Renal cortex interstitium (tissue), 11 donors: ENCODE measurements around the gene ZDHHC11B. TPM values are rescaled to one million over a fixed set of nuclear protein-coding genes. Genes with fewer than 3 reads are reported as not detected.
A peak's percentile ranks its signal among the peaks of the same experiment; 100 is the strongest.
"Not testable (repeated sequence)": the region's sequence is repeated elsewhere in the genome, so short reads cannot be mapped to it uniquely, and the experiment has no call there.

Experiments used
- DNase-seq, 11 donors: peaks; one replicate each; pipeline ENCODE4 v3.0.0-alpha.2; 2013; ENCODE audit warnings: low read depth in 9 of 11, low spot score in 4 of 11; ENCODE audit errors: extremely low read depth in 1 of 11
- polyA plus RNA-seq, 3 donors: library from polyadenylated mRNA; unstranded; fragments of 120-200 nt; gene quantifications; one replicate each; pipeline ENCODE4 v1.2.1, GENCODE V29; 2013; ENCODE audit not compliant: insufficient read length in 3 of 3

The ZDHHC11B gene
- polyA plus RNA-seq, 3 donors = 8.2 to 9.0 (median 8.6) TPM

GRCh38 chr5:682216-682615 lies 102.3 kb downstream of the ZDHHC11B start:
- DNase-seq = not testable (repeated sequence)

GRCh38 chr5:681317-682191 lies 103.0 kb downstream of the ZDHHC11B start:
- DNase-seq = not testable (repeated sequence)

- DNase-seq = not testable (repeated sequence)
These were observed 103.7 kb downstream of the ZDHHC11B start for GRCh38 chr5:680836-681235.

- DNase-seq = not testable (repeated sequence)
These were observed 104.3 kb downstream of the ZDHHC11B start for GRCh38 chr5:680118-680795.

- not testable (repeated sequence) for DNase-seq
These were observed 105.2 kb downstream of the ZDHHC11B start for GRCh38 chr5:679166-679895.

- not testable (repeated sequence) for DNase-seq
These were observed 106.0 kb downstream of the ZDHHC11B start for GRCh38 chr5:678521-678920.

GRCh38 chr5:677131-678101 lies 107.1 kb downstream of the ZDHHC11B start:
- no peak for DNase-seq

GRCh38 chr5:676699-677076 lies 107.8 kb downstream of the ZDHHC11B start:
- no peak for DNase-seq

GRCh38 chr5:675871-676698 lies 108.4 kb downstream of the ZDHHC11B start:
- DNase-seq = no peak

GRCh38 chr5:675111-675870 lies 109.2 kb downstream of the ZDHHC11B start:
- DNase-seq = no peak

GRCh38 chr5:674630-675011 lies 109.9 kb downstream of the ZDHHC11B start:
- no peak for DNase-seq

GRCh38 chr5:673831-674629 lies 110.5 kb downstream of the ZDHHC11B start:
- DNase-seq = no peak

GRCh38 chr5:673161-673830 lies 111.2 kb downstream of the ZDHHC11B start:
- no peak for DNase-seq

- peak; percentile 76 to 94 (median 83) for DNase-seq
These were observed 112.0 kb downstream of the ZDHHC11B start for GRCh38 chr5:672329-673160.
